ENCODE measurements around the gene NEUROD1.

NEUROD1 gene

DNA sequence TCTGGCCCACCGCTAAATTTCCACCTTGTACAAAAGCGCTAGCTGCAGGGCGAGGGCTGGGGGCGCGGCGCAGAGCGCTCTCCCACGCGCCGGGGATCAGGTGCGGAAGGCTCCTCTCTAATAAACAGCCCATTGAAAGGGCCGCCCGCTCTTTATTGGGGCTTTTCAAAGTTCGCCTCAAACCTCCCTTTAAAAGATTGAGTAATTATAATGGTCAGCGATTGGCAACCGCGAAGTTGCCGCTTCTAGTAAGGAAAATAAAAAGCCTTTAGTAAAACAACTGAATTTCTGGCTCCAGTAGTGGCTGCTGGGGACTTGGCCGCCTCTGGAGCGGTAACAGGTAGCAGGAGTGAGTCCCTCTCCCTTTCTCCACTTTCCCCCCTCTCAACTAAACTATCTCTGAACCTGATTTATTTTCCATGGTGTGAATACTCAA is 755 bp downstream of the NEUROD1 start:
- no peak for DNase-seq

- DNase-seq, result no peak
Observed at GRCh38 chr2:181678861-181679543, 1.3 kb downstream of the NEUROD1 start.

DNA sequence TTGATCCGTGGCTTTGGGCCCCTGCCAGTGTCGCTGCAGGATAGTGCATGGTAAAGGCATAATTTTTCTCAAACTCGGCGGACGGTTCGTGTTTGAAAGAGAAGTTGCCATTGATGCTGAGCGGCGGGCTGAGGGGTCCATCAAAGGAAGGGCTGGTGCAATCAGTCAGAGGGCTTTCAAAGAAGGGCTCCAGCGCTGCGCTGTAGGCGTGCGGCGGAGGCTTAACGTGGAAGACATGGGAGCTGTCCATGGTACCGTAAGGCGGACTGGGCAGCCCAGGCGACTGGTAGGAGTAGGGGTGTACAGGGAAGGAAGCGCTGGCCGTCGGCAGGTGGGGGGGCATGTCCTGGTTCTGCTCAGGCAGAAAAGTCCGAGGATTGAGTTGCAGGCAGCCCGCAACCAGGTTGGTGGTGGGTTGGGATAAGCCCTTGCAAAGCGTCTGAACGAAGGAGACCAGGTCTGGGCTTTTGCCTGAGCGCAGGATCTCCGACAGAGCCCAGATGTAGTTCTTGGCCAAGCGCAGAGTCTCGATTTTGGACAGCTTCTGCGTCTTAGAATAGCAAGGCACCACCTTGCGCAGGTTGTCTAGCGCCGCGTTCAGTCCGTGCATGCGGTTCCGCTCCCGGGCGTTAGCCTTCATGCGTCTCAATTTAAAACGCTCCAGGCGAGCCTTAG is 2.3 kb downstream of the NEUROD1 start:
- no peak for DNase-seq

- DNase-seq, result no peak
Observed at GRCh38 chr2:181675254-181675653, 5.1 kb downstream of the NEUROD1 start.

- DNase-seq, result no peak
Observed at GRCh38 chr2:181674461-181674860, 5.9 kb downstream of the NEUROD1 start.

GRCh38 chr2:181673173-181673572 is 7.1 kb downstream of the NEUROD1 start:
- DNase-seq, result peak; percentile 97

GRCh38 chr2:181672255-181673008 is 7.9 kb downstream of the NEUROD1 start:
- no peak for DNase-seq

DNA sequence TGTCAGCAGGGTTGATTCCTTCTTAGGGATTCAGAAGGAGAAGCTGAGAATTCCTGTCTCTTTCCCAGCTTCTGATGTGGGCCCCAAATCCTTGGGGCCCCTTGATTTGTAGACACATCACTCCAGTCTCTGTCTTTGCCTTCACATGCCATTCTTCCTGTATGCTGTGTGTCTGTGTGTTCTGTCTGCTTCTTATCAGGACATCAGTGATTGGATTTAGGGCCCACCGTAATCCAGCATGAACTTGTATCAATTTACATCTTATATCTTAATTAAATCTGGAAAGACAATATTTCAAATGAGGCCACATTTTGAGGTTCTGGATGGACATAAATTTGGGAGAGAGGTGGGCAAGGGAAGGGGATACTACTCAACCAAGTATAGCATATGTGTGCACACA is 9.7 kb downstream of the NEUROD1 start:
- no peak for DNase-seq

- DNase-seq, result no peak
Observed at GRCh38 chr2:181667234-181667633, 13.1 kb downstream of the NEUROD1 start.

DNA sequence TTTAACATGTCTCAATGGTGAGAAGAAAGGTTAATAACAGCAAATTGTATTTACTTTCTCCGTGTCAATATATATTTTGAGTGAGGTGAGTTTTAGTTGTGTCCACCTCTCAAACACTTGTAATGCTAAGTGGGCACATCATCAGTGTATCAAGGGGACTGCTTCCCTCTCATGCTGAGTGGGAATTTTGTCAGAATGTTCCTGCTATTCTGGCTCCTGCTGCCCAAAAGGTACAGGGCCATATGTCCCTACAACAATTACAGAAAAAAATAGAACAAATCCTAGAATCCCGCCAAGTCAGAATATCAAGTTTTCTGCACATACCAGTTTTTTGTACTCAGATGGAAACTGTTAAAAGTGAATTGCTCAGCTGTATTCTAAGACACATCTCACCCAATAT is 18.0 kb downstream of the NEUROD1 start:
- DNase-seq, result no peak

GRCh38 chr2:181660181-181660580 is 20.1 kb downstream of the NEUROD1 start:
- DNase-seq, result no peak

DNA sequence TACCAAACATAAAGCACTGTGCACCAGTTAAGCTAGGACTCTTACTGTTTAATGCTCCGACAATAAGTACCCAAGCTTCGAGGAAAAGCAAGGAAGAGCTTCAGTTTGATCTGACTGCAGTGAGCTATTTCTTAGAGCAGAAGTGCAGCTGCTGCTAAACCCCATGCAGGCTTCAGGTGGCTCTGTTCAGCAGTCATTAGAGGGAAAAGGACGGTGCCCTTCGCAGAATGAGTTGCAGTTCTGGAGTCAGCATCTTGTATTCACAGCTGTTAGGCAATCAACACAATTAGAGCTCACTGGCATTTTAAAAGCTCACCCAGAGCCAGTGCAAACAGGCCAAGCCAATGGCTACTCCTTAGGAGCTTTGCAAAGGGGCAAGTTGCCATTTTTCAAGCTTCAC is 21.9 kb downstream of the NEUROD1 start:
- DNase-seq, result no peak

DNA sequence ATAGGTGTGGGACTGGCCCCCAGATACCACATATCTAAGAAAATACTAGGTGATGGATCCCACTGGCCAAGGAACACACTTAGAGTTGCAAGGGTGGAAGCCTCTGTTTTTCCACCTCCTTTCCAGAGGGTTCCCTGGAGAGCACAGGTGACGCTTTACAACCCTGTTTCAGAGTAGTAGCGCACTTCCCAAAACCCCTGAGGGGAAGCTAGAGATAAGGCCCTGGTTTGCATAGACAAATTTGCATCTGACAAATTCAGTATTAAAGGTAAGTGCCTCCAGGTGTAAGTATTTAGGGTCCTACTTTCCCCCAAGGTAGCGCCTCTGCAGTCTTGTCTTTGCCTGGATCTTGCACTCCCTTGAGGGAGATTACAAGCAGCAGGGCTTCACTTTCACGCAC is 22.9 kb downstream of the NEUROD1 start:
- DNase-seq, result no peak

- DNase-seq, result no peak
Observed at GRCh38 chr2:181656450-181657291, 23.6 kb downstream of the NEUROD1 start, which contains the start of gene CERKL. Gene CERKL, minus strand, starts transcription at chr2:181657105. Its CDS starts 99 bp downstream, at chr2:181657006.

GRCh38 chr2:181655519-181655918 is 24.8 kb downstream of the NEUROD1 start:
- DNase-seq, result no peak

DNA sequence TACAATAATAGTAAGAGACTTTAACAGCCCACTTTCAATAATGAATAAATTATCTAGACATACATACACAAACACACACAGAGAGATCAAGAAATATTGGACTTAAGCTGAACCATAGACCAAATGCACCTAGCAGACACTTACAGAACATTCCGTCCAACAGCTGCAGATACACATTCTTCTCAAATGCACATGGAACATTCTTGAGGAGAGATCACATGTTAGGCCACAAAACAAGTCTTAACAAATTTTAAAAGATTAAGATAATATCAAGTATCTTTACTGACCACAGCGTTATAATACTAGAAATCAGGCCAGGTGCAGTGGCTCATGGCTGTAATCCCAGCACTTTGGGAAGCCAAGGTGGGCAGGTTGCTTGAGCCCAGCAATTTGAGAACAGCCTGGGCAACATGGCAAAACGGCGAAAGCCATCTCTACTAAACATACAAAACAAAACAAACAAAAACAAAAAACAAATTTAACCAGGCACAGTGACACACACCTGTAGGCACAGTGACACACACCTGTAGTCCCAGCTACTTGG is 30.8 kb downstream of the NEUROD1 start:
- no peak for DNase-seq

GRCh38 chr2:181648478-181649155 is 31.7 kb downstream of the NEUROD1 start:
- no peak for DNase-seq

DNA sequence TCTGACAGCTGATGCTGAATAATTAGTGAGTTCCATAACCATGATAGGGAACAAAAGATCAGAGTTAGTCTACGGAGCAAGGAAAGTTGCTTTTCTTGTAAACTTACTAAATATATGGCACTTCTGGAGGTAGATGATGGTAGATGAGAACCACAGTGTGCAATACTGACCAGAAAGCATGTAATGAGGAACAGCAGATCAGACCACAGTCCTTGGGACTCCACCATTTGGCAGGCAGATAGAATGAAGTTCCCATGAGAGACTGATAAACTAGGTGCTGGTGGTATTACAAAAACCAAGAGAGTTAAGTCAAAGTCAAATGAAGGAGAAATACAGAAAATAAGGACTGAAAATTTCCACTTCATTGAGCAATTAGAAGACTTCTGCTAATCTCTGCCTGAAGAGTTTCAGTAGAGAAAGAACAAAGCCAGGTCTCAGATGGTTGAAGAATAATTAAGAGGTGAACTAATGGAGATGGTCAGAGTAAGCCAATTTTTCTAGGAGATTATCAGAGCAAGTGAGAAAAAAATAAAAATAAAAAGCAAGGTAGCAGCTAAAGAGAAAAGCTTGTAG is 33.8 kb downstream of the NEUROD1 start:
- no peak for DNase-seq

- DNase-seq, result no peak
Observed at GRCh38 chr2:181643151-181643550, 37.2 kb downstream of the NEUROD1 start.

- no peak for DNase-seq
Observed at GRCh38 chr2:181642086-181642485, 38.2 kb downstream of the NEUROD1 start.

DNA sequence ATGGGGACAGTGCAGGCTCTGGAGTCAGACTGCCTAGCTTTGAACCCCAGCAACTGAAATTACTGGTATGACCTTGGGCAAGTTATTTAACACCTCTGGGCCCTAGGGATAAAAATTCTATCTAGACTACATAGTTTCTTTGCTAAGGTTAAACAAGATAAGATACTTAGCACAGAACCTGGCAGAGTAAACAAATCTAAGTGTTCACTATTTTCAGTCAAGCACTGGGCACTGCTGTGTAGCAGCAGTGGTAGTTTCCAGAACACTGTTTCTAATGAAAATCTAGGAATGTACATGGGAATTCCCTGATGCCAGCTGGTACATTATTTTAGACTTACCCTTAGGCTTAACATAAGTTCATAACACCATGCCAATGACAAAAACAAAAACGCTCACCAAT is 40.6 kb downstream of the NEUROD1 start:
- no peak for DNase-seq
